Effector CD4-positive, alpha-beta T cell (primary cell): ENCODE results near the gene TNNI3.
"Not testable (repeated sequence)": the region's sequence is repeated elsewhere in the genome, so short reads cannot be mapped to it uniquely, and the experiment has no call there.

Source experiments
- DNase-seq: peaks from one replicate; pipeline ENCODE4 v3.0.0-alpha.2; 2020

TNNI3 gene

DNA sequence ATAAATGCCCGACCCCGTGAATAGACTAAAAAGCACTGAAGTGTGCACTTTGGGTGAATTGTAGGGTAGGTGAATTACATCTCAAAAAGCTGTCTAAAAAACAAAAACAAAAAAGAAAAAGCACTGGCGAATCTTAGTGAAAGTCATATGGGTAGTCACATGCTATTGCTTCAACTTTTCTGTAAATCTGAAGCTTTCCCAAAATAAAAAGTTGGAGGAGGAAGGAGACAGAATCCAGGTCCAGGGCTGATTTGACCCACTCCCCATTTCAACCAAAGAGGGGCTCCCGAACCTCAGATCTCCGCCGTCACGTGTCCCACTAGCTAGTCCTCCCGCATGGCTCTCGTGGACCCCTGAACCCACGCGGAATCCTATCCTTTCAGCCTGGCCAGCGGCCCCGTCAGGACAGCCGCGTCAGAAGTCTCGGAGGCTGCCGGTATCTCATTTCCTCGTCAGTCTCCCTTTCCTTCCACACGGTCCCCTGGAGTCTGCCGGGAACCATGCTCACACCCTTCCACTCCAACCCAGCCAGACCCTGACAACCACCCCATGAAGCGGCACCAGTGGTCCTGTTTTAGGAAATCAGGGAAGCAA is 46.2 kb downstream of the TNNI3 start:
- DNase-seq: no peak

DNA sequence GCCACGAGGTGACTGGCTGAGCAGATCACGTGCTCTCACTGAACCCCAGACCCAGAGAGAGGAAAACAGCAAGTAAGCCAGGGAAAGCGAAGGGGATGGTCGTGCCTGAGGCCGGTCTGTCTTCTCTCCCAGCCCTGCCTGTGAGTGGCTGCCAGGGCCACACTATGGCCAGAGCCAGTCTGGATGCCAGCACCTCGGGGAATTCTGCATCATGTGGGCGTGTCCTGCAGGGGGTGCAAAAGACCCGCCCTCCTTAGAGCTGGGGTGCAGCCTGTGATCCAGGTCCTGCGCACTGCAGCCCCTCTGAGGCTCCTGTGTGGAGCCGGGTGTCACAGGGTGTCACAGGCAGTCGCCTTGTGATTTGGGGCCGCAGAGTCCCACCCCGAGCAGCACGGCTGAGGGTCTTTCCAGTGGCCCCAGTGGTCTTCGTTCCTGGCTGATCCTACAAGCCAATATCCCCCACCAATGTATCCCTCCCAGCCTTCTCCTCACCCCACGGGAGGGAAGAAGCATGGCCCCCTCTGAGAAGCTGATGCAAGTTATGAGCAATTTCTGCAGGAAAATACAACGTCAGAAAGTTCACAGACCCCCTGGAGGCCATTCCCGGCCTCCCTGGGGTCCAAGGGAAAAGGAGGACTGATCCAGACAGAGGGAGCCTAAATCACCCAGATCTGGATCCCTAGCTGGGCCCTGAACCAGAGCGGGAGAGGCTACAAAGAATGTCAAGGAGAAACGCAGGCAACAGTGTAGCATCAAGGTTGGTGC is 47.8 kb downstream of the TNNI3 start:
- DNase-seq: no peak

DNA sequence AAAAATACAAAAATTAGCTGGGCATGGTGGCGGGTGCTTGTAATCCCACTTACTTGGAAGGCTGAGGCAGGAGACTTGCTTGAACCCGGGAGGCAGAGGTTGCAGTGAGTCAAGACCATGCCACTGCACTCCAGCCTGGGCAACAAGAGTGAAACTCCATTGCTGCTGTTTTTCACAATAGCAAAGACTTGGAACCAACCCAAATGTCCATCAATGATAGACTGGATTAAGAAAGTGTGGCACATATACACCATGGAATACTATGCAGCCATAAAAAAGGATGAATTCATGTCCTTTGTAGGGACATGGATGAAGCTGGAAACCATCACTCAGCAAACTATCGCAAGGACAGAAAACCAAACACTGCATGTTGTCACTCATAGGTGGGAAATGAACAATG is 50.3 kb downstream of the TNNI3 start:
- DNase-seq: not testable (repeated sequence)

DNA sequence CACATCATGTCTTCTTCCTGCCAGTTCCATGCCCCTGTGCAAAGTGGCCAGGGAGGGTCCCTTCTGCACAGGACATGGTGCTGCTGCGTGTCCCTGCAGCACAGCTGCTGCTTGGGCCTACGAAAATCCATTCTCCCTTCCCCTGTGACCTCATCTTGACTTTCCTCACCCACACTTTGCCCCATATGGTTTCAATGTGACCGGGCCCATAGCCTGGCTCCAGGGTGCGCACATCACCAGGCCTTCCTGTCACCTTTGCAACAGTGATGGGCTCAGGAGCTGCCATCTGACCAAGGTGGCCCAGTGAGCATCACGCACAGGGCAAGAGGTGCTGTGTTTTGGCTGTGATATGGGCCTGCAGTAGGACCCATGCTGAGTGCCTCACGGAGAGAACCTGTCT is 50.9 kb downstream of the TNNI3 start:
- no peak for DNase-seq

DNA sequence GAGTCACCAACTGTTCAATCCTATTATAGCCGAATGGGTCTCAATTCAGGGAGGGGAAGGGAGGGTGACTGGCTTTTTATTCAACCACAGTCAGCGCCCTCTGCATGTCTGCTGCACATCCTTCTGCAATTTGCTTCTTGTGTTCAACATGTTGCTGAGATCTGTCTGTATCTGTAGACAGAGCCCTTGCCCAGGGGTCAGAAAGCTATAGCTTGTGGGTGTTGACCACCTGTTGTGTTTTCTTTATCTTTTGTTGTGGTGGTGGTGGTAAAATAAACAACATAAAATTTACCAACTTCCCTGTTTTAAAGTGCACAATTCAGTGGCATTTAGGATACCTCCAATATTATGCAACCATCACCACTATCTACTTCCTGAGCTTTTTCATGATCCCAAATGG is 52.3 kb downstream of the TNNI3 start:
- DNase-seq: no peak

DNA sequence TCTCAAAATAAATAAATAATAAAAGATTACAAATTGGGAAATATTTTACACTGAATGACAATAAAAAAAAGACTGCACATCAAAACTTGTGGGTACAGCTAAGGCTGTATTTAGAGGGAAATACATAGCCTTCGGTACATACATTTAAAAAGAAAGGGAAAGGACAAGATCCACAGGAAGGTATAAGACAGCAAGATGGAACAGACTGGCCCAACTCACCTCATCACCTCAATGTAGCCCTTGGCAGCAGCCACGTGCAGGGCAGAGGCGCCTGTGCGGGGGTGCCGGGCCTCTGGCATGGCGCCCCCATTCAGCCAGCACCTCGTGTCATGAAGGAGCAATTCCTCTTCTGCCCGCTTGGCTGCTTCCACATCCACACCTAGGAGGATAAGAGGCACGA is 54.3 kb downstream of the TNNI3 start:
- no peak for DNase-seq
